Sciatic nerve (tissue), 2 donors: ENCODE data around the gene TTC7B. TPM values are rescaled to one million over a fixed set of nuclear protein-coding genes. Genes with fewer than 3 reads are reported as not detected.

Experiments
- ATAC-seq: fragments of 200-7000 bp; cut with Tn5 transposase; one replicate; pipeline ENCODE4 v1.9.1; 2020; ENCODE audit warnings: mild to moderate bottlenecking, moderate library complexity
- DNase-seq: peaks from one replicate; pipeline ENCODE4 v3.0.0-alpha.2; 2020; ENCODE audit warnings: low spot score
- intact Hi-C: fragments of 100-400 bp; cut with DNase I; formaldehyde crosslinking; loops from one replicate; pipeline ENCODE4 v1.14.2; 2022
- total RNA-seq: library from RNA; stranded (reverse); fragmentation: NEBNext Ultra II Directional; extraction: Animal tissue kit (Norgen Biotek cat#: 25700); gene quantifications from one replicate; pipeline ENCODE4 v1.2.1, GENCODE V29; 2021
- donor health status: DM: no; HTN: no; CAD: no.
- donor health status: DM: no; HTN: no; CAD: no.

Gene TTC7B
- total RNA-seq, 1 donor from 2014 or later = 41.4 TPM

GRCh38 chr14:90728951-90729350, 87.3 kb downstream of the TTC7B start:
- ATAC-seq (no peak), DNase-seq (no peak)
- intact Hi-C loops = no loop called here

GRCh38 chr14:90727082-90727481, 89.1 kb downstream of the TTC7B start:
- ATAC-seq (peak; percentile 44), DNase-seq (no peak)
- intact Hi-C loops = no loop called here

- intact Hi-C loops = no loop called here
- DNase-seq = peak; percentile 71
These were observed 89.6 kb downstream of the TTC7B start for GRCh38 chr14:90726656-90727055.

GRCh38 chr14:90724866-90725265, 91.4 kb downstream of the TTC7B start:
- ATAC-seq (no peak), DNase-seq (no peak)
- intact Hi-C loops = no loop called here

More at GRCh38 chr14:90726656-90727055, 89.6 kb downstream of the TTC7B start:
- peak; percentile 87 for ATAC-seq

DNA sequence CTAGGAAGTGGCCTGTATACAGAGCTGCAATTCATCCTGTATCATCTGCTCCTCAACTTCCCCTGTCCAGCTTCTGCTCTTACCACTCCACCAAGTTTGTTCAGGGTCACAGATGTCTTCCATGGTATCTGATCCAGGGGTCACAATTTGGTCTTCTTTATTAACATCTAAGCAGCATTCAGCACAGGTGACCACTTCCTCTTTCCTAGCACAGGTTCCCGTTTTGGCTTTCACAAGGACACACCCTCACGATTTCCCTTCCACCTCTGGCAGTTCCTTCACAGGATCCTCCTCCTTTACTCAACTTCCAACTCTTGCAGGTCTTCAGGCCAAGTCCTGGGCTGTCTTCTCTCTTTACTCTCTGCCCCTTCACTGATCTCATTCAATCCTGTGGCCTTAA, 93.6 kb downstream of the TTC7B start:
- ATAC-seq (no peak), DNase-seq (no peak)
- intact Hi-C loops = no loop called here

- intact Hi-C loops = no loop called here
- DNase-seq (no peak), ATAC-seq (no peak)
These were observed 94.5 kb downstream of the TTC7B start for GRCh38 chr14:90721619-90722305.

GRCh38 chr14:90720832-90721231, 95.4 kb downstream of the TTC7B start:
- ATAC-seq (no peak), DNase-seq (no peak)
- intact Hi-C loops = no loop called here

GRCh38 chr14:90720336-90720735, 95.9 kb downstream of the TTC7B start:
- intact Hi-C loops = no loop called here
- DNase-seq (no peak), ATAC-seq (no peak)

DNA sequence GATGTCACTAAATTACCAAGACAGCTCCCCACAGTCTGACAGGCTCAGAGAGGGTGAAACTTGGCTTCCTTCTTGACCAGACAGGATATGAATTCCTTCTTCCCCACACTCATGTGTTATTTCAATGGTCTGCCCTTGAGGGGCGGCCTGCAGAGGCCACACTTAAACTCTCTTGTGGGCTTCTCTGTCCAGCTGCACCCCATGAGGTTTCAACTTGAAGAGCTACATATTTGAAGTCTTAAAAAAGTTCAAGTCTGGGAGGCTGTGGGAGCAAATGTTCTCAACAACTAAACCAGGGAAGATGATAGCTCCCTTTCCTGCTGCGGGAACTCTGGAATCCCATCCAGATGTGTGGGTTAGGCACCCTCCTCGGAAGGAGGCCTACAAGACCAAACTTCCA, 98.3 kb downstream of the TTC7B start:
- intact Hi-C loops = no loop called here
- DNase-seq = no peak
- ATAC-seq = no peak

DNA sequence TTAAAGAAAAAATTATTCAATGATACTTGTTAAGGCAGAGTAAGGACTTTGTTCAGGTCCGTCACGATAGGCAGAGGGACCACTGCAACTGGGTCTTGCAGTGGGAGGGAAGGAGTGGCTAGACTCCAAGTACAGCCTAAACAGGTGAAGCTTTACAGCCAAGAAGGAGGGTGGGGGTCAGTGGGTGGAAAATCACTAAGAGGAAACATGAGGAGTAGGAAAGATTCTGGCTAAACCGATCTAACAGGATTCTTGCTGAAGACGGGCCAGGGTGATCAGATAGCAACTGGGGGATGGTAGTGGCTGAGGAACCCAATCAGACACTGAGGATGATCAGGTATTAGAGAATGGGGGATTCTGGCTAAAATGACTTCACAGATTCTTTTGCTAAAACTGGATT, 100.2 kb downstream of the TTC7B start:
- ATAC-seq = no peak

GRCh38 chr14:90715495-90715894, 100.7 kb downstream of the TTC7B start:
- ATAC-seq (no peak), DNase-seq (no peak)
- intact Hi-C loops = no loop called here

More for the DNA sequence above, 100.2 kb downstream of the TTC7B start:
- intact Hi-C loops = no loop called here
- no peak for DNase-seq

GRCh38 chr14:90714811-90715210, 101.4 kb downstream of the TTC7B start:
- no peak for ATAC-seq
- no peak for DNase-seq
- intact Hi-C loops = no loop called here

- intact Hi-C loops = no loop called here
- no peak for DNase-seq
- ATAC-seq = no peak
These were observed 111.4 kb downstream of the TTC7B start for GRCh38 chr14:90704738-90705392.

DNA sequence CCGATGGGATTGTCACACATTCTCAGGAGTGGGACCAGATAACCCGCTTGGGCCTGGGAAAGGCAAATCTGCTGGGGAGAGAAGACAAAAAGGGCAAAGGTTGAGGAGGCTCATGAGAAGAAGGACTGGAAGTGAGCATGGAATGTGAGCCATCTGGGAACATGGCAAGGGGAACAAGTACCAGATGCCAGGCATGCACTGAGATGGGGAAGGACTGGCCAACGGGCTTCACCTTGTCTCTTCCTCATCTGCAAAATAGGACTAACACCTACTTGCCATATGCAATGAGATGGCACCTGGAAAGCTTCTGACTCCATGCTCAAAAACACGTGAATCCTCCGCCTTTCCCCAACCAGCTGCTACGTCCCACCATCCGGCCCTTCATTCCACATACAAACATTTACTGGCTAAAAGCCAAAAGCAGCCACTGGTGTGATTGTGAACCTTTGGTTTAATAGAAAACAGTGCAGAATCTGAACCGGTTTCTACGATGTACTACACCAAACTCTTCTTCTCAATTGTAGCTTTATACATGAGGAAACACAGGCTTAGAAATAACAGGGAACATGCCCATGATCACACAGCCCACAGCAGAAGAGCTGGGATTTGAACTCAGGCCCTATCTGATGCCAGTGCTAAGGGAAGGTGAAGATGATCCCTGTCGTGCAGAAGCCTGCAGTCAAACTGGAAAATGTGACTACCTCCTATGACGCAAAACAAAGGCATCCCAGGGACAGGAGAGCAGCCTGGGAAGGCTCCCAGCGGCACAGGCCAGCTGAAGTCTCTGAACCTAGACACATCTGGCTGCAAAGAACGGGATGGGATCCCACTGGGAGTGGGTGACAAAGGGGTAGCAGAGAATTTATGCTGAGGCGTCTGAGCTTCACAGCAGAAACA, 112.1 kb downstream of the TTC7B start:
- no peak for DNase-seq
- intact Hi-C loops = no loop called here
- no peak for ATAC-seq

GRCh38 chr14:90700933-90701776, 115.1 kb downstream of the TTC7B start:
- DNase-seq (no peak), ATAC-seq (no peak)

GRCh38 chr14:90699016-90699415, 117.2 kb downstream of the TTC7B start:
- intact Hi-C loops = loop anchor here (5.0 kb wide), 1 partner anchor 292 kb away; no protein-coding TSS in a partner anchor
- no peak for DNase-seq
- ATAC-seq = no peak

More at GRCh38 chr14:90700933-90701776, 115.1 kb downstream of the TTC7B start:
- intact Hi-C loops = no loop called here

GRCh38 chr14:90698379-90698869, 117.8 kb downstream of the TTC7B start:
- intact Hi-C loops = loop anchor here (5.0 kb wide), 1 partner anchor 291 kb away; no protein-coding TSS in a partner anchor
- peak; percentile 77 for DNase-seq
- ATAC-seq = peak; percentile 73

DNA sequence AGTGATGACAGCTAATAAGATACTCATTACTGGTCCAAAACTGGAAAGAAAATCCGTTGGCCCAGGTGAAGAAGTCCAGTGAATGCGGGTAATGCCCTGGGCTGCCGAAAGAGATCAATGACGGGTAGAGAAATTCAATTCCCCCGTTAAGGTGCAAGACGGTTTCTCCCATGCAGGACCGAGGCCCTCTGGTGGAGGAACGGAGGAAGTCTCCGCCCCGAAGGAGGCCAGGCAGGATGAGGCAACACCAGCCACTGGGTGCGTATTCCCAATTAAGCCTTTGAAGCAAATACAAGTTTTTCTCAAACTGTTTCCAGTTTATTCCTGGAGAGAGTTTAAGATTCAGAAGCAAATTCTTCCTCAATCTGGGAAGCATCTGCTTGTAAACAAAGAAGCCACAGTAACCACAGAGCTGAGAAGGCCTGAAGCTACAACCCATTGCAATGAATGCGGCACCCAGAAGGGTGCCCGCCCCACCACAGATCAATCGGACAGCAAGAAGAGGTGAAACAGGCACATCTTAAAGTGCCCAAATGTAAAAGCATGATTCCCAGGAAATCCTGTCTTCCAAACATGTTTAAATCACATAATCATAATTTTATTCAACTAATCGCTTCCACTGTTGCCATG, 118.5 kb downstream of the TTC7B start:
- intact Hi-C loops = loop anchor here (5.0 kb wide), 1 partner anchor 290 kb away; no protein-coding TSS in a partner anchor
- ATAC-seq (peak; percentile 97), DNase-seq (peak; percentile 92)
